Islet precursor cell (in vitro differentiated cells): Measurements from ENCODE around the gene RAB6B.

Experiments
- DNase-seq: peaks from one replicate; pipeline ENCODE4 v3.0.0-alpha.2; 2018

Gene RAB6B

DNA sequence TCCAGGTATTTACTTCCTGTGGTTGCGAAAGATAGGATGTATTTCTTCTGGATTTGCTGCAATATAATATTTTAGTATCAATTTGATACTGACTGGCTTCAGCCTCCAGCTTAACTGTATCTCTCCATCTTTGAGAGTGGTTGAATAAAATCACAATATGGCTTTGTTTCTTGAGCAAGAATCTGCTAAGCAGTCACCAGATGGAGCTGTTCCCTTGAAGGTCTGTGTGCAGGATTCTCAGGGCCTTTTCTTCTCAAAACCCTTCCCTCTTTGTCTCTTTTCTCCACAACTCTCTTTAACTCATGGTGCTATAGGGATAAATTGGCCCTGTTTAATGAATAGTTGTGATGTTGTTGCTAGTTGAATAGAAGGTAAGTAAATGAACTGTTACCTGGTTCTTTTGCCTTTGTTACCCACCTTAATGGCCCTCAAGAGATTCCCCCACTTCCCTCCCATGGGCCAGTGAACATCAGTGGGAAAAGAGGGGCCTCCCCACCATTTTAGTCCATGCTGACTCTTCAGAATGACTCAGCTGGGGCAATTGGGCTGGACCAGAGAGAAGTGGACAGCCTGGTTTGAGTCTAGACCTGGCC lies 34.8 kb upstream of the RAB6B start:
- no peak for DNase-seq

- no peak for DNase-seq
Observed at GRCh38 chr3:133928903-133929607, 33.4 kb upstream of the RAB6B start.

- DNase-seq = no peak
Observed at GRCh38 chr3:133928136-133928893, 32.6 kb upstream of the RAB6B start.

- DNase-seq = peak; percentile 69
Observed at GRCh38 chr3:133927540-133928066, 31.9 kb upstream of the RAB6B start.

DNA sequence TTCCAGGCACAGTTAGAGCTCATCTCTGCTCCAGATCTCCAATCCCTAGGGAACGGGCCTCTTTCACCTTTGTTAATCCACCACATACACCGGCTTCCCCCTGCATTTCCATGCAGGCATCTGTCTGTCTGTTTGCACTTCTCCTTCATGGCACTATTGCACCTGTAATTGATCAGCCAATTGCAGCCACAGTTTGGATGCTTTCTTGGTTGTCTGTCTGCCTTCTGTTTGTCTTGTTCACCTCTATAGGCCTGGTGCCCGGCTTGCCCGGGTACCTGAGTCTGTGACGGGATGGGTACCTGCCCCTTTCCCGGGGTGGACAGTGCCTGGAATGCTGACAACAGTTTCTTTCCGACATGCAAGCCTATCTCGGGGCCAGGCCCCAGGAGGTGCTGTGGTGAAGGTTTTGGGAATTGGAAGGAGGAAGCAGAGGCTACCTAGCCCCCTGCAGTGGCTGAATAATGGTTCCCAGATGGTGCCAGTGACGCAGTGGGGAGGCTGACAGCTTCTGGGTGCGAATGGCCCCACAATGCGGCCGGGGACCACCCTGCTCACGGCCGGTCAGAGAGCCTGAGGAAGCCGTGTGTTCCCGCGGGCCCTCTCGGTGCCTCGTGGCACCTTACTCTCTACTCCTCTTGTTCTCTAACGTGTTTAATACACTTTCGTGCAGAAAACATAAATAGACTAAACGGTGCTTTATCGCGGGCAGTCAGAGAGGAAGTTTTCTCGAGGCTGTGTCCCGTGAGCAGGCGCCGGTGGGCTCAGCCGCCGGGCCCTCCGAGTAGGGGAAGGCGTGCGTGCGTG lies 31.3 kb upstream of the RAB6B start:
- peak; percentile 62 for DNase-seq

DNA sequence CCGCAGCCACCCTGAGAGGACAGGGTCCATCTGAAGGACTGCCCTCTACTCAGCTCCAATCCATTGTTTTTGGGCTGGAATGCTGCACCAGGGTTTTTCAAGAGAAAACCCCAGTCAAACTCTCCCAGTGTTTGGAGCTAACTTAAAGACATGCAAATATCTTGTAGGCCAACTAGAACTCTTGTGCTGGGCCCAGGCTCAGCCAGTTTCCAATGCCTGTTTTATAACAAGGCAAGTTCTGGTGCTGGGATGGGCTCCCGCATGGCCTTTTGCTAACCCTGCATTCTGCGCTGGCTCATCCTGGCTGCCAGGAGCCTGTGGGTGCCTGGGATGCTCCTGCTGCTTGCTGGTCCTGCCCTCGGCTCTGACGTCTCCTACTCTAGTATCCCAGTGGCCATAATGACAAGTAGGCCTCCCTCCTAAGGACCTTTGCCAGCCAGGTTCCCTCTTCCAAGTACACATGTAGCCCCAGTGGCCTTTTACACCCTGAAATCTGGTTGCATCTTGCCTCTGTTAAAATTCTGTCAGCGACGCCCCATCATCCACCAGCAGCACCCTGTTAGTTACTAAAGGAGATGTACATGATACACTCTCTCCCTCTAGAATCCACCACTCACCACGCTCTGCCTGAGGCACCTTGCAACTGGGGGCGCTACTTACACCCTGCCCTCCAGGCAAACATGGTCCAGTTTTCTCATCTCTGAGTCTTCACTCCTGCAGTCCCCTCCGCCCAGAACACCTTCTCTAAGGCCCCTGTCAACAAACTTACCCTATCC lies 30.5 kb upstream of the RAB6B start:
- peak; percentile 46 for DNase-seq

GRCh38 chr3:133924041-133924440 lies 28.4 kb upstream of the RAB6B start:
- DNase-seq = no peak

DNA sequence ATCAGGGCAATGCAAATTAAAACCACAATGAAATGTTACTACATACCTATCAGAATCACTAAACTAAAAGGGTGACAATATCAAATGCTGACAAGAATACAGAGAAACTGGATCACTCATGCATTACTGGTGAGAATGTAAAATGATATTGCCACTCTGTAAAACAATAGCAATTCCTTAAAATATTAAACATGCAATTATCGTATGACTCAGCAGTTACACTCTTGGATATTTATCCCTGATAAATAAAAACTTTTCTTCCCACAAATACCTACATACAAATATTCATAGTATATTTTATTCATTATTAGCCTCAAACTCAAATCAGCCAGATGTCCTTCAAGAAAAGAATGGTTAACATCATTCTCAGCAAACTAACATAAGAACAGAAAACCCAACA lies 25.9 kb upstream of the RAB6B start:
- no peak for DNase-seq

DNA sequence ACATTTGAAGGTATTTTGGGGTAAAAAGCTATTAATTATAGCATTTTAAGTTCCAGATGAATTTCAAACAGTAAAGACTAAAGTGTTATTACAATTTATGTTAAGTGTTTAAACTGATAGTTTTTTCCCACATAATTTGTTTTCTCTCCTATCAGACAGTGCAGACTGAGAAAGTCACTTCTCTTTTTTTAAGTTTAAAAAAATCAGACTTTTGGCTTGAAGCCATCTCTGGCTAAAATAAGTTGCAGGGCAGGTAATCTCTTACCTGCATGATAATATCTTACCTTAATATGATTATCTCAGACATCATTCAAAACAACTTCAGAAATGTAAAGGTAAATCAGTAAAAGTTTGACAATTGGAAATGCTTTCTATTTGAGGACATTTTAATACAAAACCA lies 21.5 kb upstream of the RAB6B start:
- DNase-seq = no peak

DNA sequence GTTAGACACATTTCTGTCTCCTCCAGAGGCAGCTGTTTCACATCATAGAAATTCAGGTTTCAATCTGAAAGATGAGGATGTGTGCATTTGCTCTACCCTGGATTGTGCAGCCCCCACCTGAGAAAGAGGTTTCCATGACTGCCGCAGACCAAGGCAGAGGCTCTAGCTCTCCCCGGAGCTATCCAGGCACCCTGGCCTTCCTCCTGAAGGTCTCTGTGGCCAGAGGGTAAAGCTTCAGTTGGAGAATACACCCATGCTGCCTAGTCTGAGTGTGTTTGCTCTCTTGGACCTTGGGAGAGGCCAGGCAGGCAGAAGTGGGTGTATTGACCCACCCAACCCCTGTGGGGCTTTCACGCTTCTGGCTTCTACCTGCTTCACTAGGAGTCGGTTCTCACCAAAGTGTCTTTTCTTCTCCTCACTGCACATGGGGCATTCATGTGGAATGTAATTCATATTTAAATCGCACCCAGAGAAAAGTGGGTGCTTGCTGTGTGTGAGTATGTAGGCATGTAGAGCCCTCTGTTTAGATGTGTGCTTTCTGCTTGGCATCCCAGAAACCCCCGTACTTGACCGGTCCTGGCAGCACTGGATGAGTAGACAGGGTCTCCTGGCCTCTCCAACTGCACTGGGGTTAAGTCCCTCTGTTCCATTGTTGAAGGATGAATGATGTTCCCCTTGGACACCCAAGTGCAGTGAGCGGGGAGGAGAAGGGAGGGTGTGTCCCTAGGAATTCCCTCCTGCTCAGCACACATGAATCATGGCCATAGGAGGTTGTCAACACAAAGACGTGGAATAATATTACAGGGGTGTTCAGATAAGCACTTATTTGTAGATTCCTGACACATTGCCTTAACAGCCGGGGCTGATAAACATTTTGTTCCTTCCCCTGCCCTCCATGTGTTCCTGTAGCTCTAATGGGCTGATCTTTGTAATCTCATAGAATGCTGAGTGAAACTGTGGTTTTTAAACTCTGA lies 20.3 kb upstream of the RAB6B start:
- peak; percentile 47 for DNase-seq

DNA sequence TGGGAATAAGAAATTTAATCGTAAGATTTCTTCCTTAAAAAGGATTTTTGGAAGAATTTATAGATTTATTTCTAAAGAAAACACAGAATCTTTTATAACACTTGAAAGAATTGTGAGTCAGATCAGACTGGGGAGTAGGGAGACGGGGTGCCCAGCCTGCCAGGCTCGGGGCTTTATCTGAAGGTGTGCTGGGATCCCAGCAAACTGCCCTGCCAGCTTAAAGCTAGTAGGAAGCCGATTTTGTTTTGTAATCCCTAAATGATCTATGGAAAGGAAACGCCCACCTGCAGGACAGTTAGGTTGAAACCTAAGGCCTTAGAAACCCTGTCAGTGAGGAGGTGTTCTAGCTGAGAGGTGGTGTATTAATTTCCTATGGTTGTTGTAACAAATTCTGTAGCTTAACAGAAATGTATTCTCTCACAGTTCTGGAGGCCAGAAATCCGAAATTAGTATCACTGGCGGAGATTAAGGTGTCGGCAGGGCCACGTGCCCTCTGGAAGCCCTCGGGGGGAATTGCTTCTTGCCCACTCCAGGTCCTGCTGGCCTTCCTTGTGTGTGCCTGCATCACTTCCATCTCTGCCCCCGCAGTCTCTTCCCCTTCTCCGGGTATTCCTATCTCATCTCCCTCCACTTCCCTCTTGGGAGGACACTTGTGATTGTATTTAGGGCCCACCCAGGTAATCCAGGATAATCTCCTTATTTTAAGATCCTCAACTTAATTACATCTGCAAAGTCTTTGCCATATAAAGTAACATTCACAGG lies 19.3 kb upstream of the RAB6B start:
- DNase-seq = peak; percentile 44

DNA sequence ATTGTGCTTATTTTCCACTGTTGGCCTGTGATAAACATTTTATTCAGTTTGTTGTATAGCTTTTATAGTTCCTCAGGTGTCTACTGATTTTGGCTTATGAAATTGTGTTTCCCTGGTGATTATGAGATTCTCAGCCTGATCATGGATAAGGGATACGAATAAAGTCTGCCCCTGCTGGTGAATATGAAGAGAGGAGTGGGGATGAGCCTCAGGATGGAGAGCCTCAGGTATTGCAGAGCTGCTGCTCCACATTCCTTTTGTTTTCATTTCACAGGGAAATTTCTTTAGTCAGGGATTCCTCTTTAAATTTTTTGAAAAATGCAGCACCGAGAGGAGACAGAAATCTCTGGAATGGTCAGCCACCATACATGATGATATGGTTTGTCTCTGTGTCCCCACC lies 14.7 kb upstream of the RAB6B start:
- DNase-seq = no peak

GRCh38 chr3:133905376-133905775 lies 9.7 kb upstream of the RAB6B start:
- no peak for DNase-seq

DNA sequence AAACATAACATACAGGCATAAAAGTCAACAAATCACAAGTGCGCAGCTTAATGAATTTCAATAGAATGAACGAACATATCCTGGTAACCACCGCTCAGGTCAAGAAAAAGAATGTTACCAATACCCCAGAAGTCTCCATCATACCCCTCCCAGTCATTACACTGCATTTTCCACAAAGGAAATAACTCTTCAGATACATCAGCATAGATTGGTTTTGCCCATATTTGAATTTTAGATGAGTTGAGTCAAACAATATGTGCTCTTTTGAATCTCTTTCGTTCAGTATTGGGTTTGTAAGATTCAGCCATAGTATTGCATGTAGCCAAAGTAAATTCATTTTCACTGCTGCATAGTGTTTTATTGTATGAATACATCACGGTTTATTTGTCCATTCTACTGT lies 6.2 kb upstream of the RAB6B start:
- DNase-seq = no peak

- no peak for DNase-seq
Observed at GRCh38 chr3:133901083-133901482, 5.4 kb upstream of the RAB6B start.

DNA sequence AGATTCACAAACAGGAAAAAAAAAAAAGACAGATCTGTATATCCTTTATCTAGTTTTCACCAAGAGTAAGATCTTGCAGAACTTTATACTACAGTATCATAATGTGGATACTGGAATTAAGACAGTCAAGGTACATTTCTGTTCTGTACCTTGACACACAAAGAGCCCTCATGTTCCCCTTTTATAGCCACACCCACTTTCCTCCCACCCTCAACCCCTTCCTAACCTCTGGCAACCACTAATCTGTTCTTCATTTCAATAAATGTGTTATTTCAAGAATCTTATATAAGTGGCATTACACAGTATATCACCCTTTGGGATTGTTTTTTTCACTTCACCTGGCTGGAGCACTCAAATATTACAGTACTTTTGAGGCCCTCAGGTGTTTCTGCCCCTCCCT lies 3.6 kb upstream of the RAB6B start:
- no peak for DNase-seq

DNA sequence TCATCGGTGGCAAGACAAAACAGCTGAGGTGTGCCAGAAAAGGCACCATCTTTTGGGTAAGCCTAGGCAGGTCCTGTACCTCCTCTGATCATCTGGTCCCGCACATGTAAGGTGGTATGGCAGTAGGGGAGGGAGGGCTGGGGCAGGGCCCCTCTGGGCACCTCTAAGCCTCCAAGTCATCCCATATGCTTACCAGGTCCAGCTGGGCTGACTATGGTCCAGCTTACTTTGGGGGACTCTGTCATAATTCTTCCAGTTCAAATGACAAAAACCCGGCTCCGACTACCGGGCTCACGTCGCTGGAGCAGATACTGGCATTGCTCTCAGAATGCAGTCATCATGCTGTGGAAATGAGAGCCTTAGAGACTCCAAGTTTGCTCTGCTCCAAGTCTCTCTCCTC lies 1.9 kb upstream of the RAB6B start:
- no peak for DNase-seq

GRCh38 chr3:133896002-133896761 lies 500 bp upstream of the RAB6B start:
- no peak for DNase-seq
